Measurements from ENCODE around the gene FILIP1. TPM values are rescaled to one million over a fixed set of nuclear protein-coding genes. Genes with fewer than 3 reads are reported as not detected.

Gene FILIP1
- total RNA-seq, 1 experiment from 2014 or later, result not detected

DNA sequence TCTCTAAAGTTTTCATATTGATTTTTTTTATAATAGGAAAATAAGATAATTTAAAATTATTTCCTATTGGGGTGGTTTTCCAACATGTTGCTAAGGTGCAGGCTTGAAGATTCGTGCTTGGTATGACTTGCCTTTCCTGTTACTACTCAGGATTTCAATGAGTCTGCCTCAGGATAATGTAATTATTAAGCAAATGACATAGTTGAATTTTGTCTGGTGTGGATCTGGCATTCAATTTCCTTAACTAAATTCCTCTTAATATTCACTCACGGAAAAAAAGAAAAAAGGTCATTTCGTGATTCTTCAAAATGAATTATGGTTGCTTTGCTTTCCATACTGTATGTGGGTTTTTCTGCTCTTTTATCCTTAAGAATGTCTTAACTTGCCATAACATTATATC lies 9.3 kb upstream of the FILIP1 start:
- no peak for ATAC-seq
- no peak overlapping the region for H3K9ac ChIP-seq (ENCODE audit: low read length)
- no peaks in the 10 kb centered on the region for H3K9me2 ChIP-seq (replicated peaks; ENCODE audit: low read length)
- CTCF ChIA-PET, result no interaction called here
- no peak for DNase-seq
- H3K9me3 ChIP-seq (ENCODE audit: low read length), result no peaks in the 10 kb centered on the region
- no peak overlapping the region for H2AFZ ChIP-seq (ENCODE audit: low read length)
- H4K20me1 ChIP-seq (ENCODE audit: low read length), result no peaks in the 10 kb centered on the region
- H3K4me1 ChIP-seq (ENCODE audit: insufficient read depth, low read length), result no peaks in the 10 kb centered on the region
- no peaks in the 10 kb centered on the region for H3K36me3 ChIP-seq (ENCODE audit: low read depth, low read length)
- no peaks in the 10 kb centered on the region for H3K79me2 ChIP-seq (ENCODE audit: low read length)
- no peak overlapping the region for H3K4me2 ChIP-seq (ENCODE audit: low read length)
- H3K4me3 ChIP-seq (ENCODE audit: low read length), result no peak overlapping the region
- no peaks in the 10 kb centered on the region for H3K27me3 ChIP-seq (ENCODE audit: low read length)
- no peak for TF ChIP-seq EZH2phosphoT487 (IDR thresholded peaks at IDR 0.05; ENCODE audit: borderline replicate concordance, low read length)
- TF ChIP-seq, protein P1, sequence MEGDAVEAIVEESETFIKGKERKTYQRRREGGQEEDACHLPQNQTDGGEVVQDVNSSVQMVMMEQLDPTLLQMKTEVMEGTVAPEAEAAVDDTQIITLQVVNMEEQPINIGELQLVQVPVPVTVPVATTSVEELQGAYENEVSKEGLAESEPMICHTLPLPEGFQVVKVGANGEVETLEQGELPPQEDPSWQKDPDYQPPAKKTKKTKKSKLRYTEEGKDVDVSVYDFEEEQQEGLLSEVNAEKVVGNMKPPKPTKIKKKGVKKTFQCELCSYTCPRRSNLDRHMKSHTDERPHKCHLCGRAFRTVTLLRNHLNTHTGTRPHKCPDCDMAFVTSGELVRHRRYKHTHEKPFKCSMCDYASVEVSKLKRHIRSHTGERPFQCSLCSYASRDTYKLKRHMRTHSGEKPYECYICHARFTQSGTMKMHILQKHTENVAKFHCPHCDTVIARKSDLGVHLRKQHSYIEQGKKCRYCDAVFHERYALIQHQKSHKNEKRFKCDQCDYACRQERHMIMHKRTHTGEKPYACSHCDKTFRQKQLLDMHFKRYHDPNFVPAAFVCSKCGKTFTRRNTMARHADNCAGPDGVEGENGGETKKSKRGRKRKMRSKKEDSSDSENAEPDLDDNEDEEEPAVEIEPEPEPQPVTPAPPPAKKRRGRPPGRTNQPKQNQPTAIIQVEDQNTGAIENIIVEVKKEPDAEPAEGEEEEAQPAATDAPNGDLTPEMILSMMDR (conservative IDR thresholded peaks at IDR 0.05; ENCODE audit: low read depth, low read length), result no peak
- TF ChIP-seq EZH2 (IDR thresholded peaks at IDR 0.05; ENCODE audit: low read length, unreplicated experiment), result no peak
- POLR2A ChIA-PET (ENCODE audit: unreplicated experiment), result no interaction called here
- H3F3A ChIP-seq (ENCODE audit: low read length, unreplicated experiment), result no peaks in the 10 kb centered on the region
- H3K27ac ChIP-seq (ENCODE audit: low read length), result no peak overlapping the region
- no TSS peak for BruUV-seq (replicated peaks)
- intact Hi-C loops (cut with micrococcal nuclease), result no loop called here

DNA sequence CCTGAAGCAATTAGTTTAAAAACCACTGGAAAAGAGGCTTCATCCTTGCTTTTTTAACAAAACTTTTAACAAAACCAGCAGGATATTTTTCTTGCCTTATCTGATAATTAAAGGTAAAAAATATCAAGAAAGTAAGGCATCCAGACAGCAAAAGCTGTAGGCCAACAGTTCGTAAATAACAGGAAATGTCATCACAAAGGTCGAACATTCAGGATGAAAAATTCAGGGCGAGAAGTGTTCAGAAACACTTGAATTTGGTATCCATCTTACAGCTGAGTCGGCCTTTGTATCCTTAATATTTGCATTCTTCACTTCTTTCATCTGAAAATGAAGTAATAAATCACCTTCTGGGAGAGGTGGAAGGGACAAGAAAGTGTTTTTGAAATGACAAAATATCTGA lies 8.2 kb upstream of the FILIP1 start:
- Histone ChIP-seq H3K4me3 (ENCODE audit: low read length) (no peak overlapping the region), H3K27me3 (ENCODE audit: low read length) (no peaks in the 10 kb centered on the region), H4K20me1 (ENCODE audit: low read length) (no peaks in the 10 kb centered on the region), H2AFZ (ENCODE audit: low read length) (no peak overlapping the region), H3K9me3 (ENCODE audit: low read length) (no peaks in the 10 kb centered on the region), H3K9me2 (replicated peaks; ENCODE audit: low read length) (no peaks in the 10 kb centered on the region), H3K27ac (ENCODE audit: low read length) (no peak overlapping the region), H3K36me3 (ENCODE audit: low read depth, low read length) (no peaks in the 10 kb centered on the region), H3F3A (ENCODE audit: low read length, unreplicated experiment) (no peaks in the 10 kb centered on the region), H3K9ac (ENCODE audit: low read length) (no peak overlapping the region), H3K4me1 (ENCODE audit: insufficient read depth, low read length) (no peaks in the 10 kb centered on the region), H3K79me2 (ENCODE audit: low read length) (no peaks in the 10 kb centered on the region), H3K4me2 (ENCODE audit: low read length) (no peak overlapping the region)
- DNase-seq, result no peak
- BruUV-seq (replicated peaks), result no TSS peak
- ChIA-PET CTCF (no interaction called here), POLR2A (ENCODE audit: unreplicated experiment) (no interaction called here)
- intact Hi-C loops (cut with micrococcal nuclease), result no loop called here
- ATAC-seq, result no peak
- no peak for TF ChIP-seq EZH2phosphoT487 (IDR thresholded peaks at IDR 0.05; ENCODE audit: borderline replicate concordance, low read length)
- TF ChIP-seq EZH2 (IDR thresholded peaks at IDR 0.05; ENCODE audit: low read length, unreplicated experiment), result no peak
- TF ChIP-seq, protein P1 (conservative IDR thresholded peaks at IDR 0.05; ENCODE audit: low read depth, low read length), result no peak

DNA sequence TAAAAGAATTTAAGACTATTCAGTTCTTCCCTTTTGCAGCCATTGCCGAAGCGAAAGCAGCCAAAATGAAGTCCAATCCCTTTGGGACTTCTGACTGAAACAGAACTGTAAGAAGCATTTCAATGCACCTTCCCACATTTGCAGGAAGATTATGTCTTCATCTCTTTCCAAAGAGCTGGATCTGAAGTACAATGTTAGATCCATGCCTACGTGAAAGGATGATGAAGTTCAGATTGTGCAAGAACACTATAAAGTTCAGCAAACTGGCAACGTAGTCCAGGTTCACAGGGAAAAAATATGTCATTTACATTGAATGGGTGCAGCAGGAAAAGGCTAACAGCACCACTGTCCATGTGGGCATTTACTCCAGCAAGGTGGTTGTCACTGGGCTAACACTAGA lies 6.0 kb upstream of the FILIP1 start:
- POLR2A ChIA-PET (ENCODE audit: unreplicated experiment), result no interaction called here
- BruUV-seq (replicated peaks), result no TSS peak
- CTCF ChIA-PET, result no interaction called here
- H3K4me2 ChIP-seq (ENCODE audit: low read length), result no peak overlapping the region
- ATAC-seq, result no peak
- no peaks in the 10 kb centered on the region for H3K9me2 ChIP-seq (replicated peaks; ENCODE audit: low read length)
- H3K4me1 ChIP-seq (ENCODE audit: insufficient read depth, low read length), result no peaks in the 10 kb centered on the region
- H2AFZ ChIP-seq (ENCODE audit: low read length), result no peak overlapping the region
- no peaks in the 10 kb centered on the region for H3K9me3 ChIP-seq (ENCODE audit: low read length)
- no peaks in the 10 kb centered on the region for H3F3A ChIP-seq (ENCODE audit: low read length, unreplicated experiment)
- no peak for DNase-seq
- no peak for TF ChIP-seq EZH2 (IDR thresholded peaks at IDR 0.05; ENCODE audit: low read length, unreplicated experiment)
- TF ChIP-seq, protein P1 (conservative IDR thresholded peaks at IDR 0.05; ENCODE audit: low read depth, low read length), result no peak
- no peak for TF ChIP-seq EZH2phosphoT487 (IDR thresholded peaks at IDR 0.05; ENCODE audit: borderline replicate concordance, low read length)
- intact Hi-C loops (cut with micrococcal nuclease), result no loop called here
- no peak overlapping the region for H3K4me3 ChIP-seq (ENCODE audit: low read length)
- H4K20me1 ChIP-seq (ENCODE audit: low read length), result no peaks in the 10 kb centered on the region
- H3K27ac ChIP-seq (ENCODE audit: low read length), result no peak overlapping the region
- H3K79me2 ChIP-seq (ENCODE audit: low read length), result no peaks in the 10 kb centered on the region
- H3K9ac ChIP-seq (ENCODE audit: low read length), result no peak overlapping the region
- H3K36me3 ChIP-seq (ENCODE audit: low read depth, low read length), result no peaks in the 10 kb centered on the region
- no peaks in the 10 kb centered on the region for H3K27me3 ChIP-seq (ENCODE audit: low read length)
